Activated CD4-positive, alpha-beta T cell treated with anti-CD3 and anti-CD28 coated beads for 1 hour (primary cell): Measurements from ENCODE around the gene MTAP.
A peak's percentile ranks its signal among the peaks of the same experiment; 100 is the strongest.

ENCODE experiments used
- DNase-seq: peaks from one replicate; pipeline ENCODE4 v3.0.0-alpha.2; 2020

The MTAP gene

GRCh38 chr9:21802418-21803000 lies at the start of gene MTAP:
TSS of gene MTAP (plus strand) at chr9:21802636. CDS start at chr9:21802749, 113 bp downstream.
- DNase-seq = peak; percentile 46

DNA sequence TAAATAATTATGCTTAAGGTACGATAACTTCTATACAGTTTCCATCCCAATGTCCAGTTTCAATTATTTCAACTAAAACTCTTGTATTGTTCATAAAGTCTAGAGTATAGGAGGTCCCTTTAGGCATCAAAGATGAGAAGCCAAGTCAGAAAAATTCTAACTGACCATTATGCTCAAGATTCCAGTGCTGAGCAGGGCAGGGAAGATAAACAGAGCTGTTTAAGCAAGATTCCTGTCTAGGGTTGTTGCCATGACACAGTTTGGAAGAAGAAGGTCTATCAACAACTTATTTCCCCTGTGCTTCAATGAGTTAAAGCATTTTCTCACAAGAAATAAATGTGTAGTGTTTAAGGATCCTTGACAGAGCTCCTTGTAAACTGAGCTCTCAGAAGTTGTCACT lies 48.9 kb upstream of the MTAP start:
- no peak for DNase-seq

DNA sequence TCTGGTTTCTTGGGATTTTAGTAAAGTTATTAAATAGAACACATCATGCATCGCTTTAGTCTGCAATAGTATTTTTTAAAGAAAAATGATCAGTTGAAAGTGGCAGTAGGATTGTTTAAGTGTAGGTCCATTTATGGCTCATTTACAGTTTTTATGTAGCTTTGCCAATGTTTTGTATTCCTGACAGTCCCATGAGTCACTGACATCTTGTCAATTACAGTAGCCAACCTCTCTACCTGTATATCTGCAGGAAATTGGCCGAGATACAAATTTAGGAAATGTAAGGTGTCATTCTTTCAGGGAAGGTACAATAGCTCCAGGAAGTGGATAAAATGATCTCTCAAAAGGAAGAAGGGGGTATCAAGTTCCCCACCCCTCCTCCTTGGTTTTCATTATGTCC lies 47.7 kb upstream of the MTAP start:
- no peak for DNase-seq

GRCh38 chr9:21758540-21758939 lies 43.9 kb upstream of the MTAP start:
- DNase-seq = no peak

- no peak for DNase-seq
These were observed 41.0 kb upstream of the MTAP start for GRCh38 chr9:21761309-21761901.

DNA sequence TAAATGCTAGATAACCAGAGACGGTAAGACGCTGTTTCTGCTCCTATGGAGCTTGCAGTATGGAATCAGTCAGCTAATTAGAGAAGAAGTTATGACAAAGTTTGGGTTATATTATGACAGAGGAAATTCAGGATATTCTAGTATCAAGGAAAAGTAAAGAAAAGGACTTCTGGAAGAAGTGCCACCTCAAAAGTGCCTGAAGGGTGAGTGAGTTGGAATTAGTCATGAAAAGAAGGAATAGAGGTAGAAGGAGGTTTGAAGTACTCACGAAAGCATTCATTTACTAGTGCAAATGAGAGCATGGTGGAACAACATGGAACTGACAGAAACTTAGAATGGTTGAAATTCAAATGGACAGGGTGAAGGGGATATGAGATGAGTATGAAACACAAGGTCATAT lies 40.4 kb upstream of the MTAP start:
- no peak for DNase-seq

- DNase-seq = no peak
These were observed 37.6 kb upstream of the MTAP start for GRCh38 chr9:21764846-21765245.

DNA sequence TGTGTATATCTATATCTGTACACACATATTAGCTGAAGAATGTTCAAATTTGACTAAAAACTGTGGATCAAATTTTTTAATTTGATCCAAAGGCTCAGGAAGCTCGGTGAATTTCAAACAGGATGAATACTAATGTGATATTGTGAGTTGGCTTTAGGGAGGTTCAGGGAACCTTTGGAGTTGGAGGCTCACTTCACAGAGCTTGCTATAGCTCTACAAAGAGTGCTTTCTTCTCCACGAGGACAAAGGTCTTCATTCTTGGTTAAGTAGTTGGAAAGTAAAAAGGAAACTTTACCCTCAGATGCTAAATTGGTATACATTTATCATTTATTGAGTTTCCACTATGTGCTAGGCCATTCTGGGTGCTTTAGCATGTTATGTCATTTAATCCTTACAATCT lies 36.3 kb upstream of the MTAP start:
- no peak for DNase-seq

GRCh38 chr9:21770871-21771560 lies 31.4 kb upstream of the MTAP start:
- no peak for DNase-seq

GRCh38 chr9:21777701-21778100 lies 24.7 kb upstream of the MTAP start:
- no peak for DNase-seq

- DNase-seq = no peak
These were observed 24.1 kb upstream of the MTAP start for GRCh38 chr9:21778304-21778703.

- no peak for DNase-seq
These were observed 23.0 kb upstream of the MTAP start for GRCh38 chr9:21779397-21779796.

GRCh38 chr9:21781656-21782055 lies 20.8 kb upstream of the MTAP start:
- DNase-seq = no peak

DNA sequence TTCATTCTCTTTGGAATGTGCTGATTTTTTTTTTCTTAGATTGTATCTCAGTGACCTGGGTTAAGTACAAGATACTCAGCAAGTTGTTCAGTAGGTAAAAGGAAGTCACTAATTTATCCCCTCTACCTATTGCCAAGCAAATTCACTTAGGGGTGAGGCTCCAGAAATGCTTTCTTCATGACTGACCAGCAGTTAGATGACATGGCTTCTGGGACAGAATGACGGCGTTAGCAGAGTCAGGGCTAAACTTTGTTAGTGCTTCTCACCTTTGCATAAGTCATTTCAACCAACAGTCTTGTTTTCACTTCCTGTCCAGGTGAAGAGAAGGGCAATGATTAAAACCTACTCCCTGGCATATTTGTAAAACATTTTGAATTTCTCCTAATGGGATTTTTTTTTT lies 20.2 kb upstream of the MTAP start:
- no peak for DNase-seq

DNA sequence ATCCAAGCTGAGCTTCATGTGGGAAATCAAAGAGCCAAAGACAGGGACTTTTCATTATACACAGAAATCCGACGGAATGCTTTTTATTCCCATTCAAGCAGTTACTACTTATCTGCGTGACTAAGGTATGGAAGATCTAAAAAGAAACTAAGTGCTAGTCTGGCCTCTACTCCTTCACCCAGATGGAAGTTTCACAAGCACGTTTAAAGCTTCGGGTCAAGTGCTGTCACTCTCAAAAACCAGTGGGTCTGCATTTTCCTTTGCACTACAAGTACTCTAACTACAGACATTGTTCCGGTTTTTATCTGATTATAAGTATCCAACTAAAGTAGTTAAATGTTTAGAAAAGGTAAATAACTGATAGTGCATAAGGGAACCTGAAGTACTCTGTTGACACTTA lies 13.7 kb upstream of the MTAP start:
- no peak for DNase-seq

DNA sequence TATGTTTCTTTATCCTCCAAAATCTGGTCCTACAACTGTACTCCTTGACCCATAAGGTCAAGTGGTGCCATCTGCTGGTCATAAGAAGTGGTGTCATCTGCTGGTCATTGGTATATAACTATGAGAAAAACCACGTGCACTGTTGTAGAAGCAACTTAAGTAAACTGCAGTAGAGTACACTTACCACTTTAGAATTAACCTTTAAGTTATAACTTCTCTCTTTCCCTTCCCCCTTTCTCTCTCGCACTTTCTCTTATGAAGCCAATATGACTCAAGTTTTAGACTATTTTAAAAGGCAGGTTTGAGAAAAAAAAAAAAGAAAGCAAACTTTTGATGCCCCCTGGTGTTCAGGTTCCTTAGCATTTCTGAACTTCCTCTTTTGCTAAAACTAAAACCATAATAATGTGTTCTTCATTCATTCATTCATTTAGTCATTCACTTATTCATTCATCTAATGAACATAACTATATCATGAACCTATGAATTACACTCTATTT lies 12.8 kb upstream of the MTAP start:
- no peak for DNase-seq

GRCh38 chr9:21795483-21795882 lies 7.0 kb upstream of the MTAP start:
- no peak for DNase-seq

DNA sequence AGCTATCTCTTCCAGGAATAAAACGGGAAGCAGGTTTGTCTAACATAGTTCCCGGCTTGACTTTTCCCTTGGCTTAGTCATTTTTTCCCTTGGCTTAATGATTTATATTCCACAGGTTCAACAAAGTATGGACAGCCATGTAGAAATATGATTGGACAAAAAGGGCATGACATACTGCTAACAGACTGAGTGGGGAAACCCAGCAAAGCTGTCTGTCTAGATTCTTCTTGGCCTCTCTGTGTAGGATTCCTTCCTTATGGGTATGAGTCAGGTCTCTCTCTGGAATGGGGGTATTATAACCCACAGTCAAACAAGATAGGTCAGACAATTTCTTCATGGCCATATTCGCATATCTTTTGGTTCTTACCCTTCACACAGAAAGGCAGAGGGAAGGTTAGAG lies 5.7 kb upstream of the MTAP start:
- DNase-seq = no peak

DNA sequence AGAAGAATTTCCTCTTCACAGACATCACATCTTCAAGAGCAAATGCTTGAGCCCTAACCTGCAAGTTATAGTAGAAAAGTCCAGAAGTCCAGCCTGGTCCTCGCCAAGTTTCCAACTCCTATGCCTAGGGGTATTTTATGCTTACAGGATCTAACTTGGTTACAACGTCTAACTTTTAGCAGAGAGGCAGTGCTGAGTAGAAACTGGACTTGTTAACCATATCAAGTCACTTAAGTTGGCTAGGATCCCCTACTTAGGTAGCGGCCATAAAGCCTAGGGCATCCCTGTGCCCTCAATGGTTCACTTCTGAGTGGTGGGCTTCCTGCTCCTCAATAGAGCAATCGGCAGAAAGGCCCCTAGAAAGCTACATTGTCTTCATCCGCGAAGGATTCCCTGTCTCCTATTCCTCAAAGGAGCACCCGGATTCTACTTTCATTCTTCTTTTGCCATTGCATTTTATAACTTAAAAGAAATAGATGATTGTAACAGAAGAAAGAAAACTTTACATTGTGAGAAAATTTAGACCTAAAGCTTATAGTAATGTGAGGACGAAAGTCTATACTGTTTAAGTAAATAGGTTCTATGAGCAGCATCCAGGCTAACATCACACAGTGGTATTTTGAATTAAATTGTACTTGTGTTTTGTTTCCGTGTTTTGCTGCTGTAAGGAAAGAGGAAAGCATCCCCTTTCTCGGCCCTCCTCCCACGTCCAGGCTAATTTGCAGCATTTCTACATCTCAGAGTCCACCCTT lies 1.3 kb upstream of the MTAP start:
- DNase-seq = no peak

DNA sequence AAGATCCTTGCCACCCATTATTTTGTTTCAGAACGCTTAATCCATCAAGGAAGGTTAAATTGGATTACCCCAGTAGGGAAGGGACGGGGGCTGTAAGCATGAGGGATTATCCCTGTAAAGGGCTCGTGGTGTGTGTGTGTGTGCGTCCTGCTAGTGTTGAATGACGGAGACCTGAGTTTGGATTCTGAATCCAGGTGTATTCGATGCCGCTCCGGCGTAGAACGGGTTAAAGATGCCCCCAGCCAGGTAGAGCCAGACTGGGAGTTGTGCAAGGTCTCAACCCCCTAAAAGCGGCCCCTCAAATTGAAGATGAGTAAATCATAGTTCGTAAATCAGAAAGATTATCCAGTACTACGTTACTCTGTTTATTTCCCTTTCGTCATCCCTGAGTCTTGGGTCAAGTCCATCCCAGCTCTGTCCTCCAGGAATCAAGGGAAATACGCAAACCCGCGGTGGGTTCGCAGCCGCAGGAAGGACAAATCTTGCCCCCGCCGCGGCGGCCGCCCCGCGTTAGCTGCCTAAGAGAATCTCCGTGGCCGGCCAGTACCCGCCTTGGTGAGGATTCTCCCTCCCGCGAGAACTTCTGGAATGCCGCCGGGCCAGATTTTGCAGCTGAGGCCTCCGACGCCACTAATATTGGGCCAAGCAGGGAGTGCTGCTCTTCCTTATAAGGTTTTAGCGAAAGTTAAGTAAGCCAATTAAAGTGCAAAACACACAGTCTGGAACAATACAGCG lies 586 bp upstream of the MTAP start:
- no peak for DNase-seq

DNA sequence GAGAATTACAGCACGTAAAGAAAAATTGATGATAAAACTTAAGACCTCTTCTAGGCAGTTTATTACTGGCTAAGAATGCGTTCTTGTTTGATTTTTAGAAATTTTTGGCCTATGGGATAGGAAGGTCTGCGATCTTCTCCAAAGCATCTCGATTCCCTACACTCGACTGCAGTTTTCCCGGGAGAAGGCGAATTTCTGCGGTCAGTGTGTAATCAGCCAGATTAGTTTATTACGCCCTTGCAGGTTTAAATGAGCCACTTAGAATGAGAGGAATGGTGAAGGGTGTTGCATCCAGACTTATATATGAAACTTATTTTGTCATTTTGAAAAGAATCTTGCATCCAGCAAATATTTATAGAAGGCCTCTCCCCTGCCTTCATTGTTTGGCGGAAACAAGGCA lies 1.2 kb downstream of the MTAP start:
- DNase-seq = no peak

GRCh38 chr9:21804331-21804730 lies 1.9 kb downstream of the MTAP start:
- no peak for DNase-seq

- no peak for DNase-seq
These were observed 2.4 kb downstream of the MTAP start for GRCh38 chr9:21804791-21805190.
